Non-pigmented ciliary epithelial cell (primary cell): ENCODE results near the gene ZSCAN30.

Experiments used
- DNase-seq: peaks from one replicate; pipeline ENCODE4 v3.0.0-alpha.2; 2010; ENCODE audit warnings: low read depth

The ZSCAN30 gene

GRCh38 chr18:35290094-35290735 is at the start of gene ZSCAN30:
TSS of gene ZSCAN30 (minus strand) at chr18:35290229. CDS start at chr18:35264352, 25,877 bp downstream.
- DNase-seq: peak; percentile 78

GRCh38 chr18:35337286-35337685 is 47.3 kb upstream of the ZSCAN30 start:
- DNase-seq: no peak

- no peak for DNase-seq
These were observed 45.8 kb upstream of the ZSCAN30 start for GRCh38 chr18:35335866-35336265.

- no peak for DNase-seq
These were observed 44.8 kb upstream of the ZSCAN30 start for GRCh38 chr18:35334821-35335220.

GRCh38 chr18:35334212-35334611 is 44.2 kb upstream of the ZSCAN30 start:
- no peak for DNase-seq

- DNase-seq: no peak
These were observed 41.5 kb upstream of the ZSCAN30 start for GRCh38 chr18:35331367-35332087.

- DNase-seq: no peak
These were observed 38.8 kb upstream of the ZSCAN30 start for GRCh38 chr18:35328868-35329267.

- no peak for DNase-seq
These were observed 36.8 kb upstream of the ZSCAN30 start for GRCh38 chr18:35326695-35327387.

GRCh38 chr18:35324926-35325655 is 35.1 kb upstream of the ZSCAN30 start:
- DNase-seq: no peak

- DNase-seq: no peak
These were observed 32.7 kb upstream of the ZSCAN30 start for GRCh38 chr18:35322486-35323458.

- DNase-seq: no peak
These were observed 21.5 kb upstream of the ZSCAN30 start for GRCh38 chr18:35311496-35311895.

- no peak for DNase-seq
These were observed 16.7 kb upstream of the ZSCAN30 start for GRCh38 chr18:35306588-35307250.

- no peak for DNase-seq
These were observed 13.6 kb upstream of the ZSCAN30 start for GRCh38 chr18:35303610-35304009.

GRCh38 chr18:35296060-35296459 is 6.0 kb upstream of the ZSCAN30 start:
- DNase-seq: no peak

- no peak for DNase-seq
These were observed 1.1 kb upstream of the ZSCAN30 start for GRCh38 chr18:35291166-35291565.

GRCh38 chr18:35289727-35290093 is 319 bp downstream of the ZSCAN30 start:
- DNase-seq: no peak

GRCh38 chr18:35289293-35289692 is 736 bp downstream of the ZSCAN30 start:
- DNase-seq: no peak

GRCh38 chr18:35284841-35285240 is 5.2 kb downstream of the ZSCAN30 start:
- DNase-seq: no peak

GRCh38 chr18:35283923-35284794 is 5.9 kb downstream of the ZSCAN30 start:
- no peak for DNase-seq

- peak; percentile 76 for DNase-seq
These were observed 7.7 kb downstream of the ZSCAN30 start for GRCh38 chr18:35282353-35282752.
